DMS153 (cell line): ENCODE results near the gene C10orf71.

ENCODE experiments used
- DNase-seq: peaks from one replicate; lab custom pipeline; 2025; lab: John Stamatoyannopoulos, UW

The C10orf71 gene

GRCh38 chr10:49298983-49299815, at the start of gene C10orf71:
Gene C10orf71 (plus strand): TSS chr10:49299170. CDS start chr10:49322546, 23,376 bp downstream.
- no peak for DNase-seq

- no peak for DNase-seq
Measured at GRCh38 chr10:49252313-49253034, 46.5 kb upstream of the C10orf71 start.

GRCh38 chr10:49253340-49253906, 45.5 kb upstream of the C10orf71 start:
- no peak for DNase-seq

- DNase-seq, result no peak
Measured at GRCh38 chr10:49254150-49254549, 44.8 kb upstream of the C10orf71 start.

- no peak for DNase-seq
Measured at GRCh38 chr10:49254556-49255318, 44.2 kb upstream of the C10orf71 start.

- no peak for DNase-seq
Measured at GRCh38 chr10:49255883-49256282, 43.1 kb upstream of the C10orf71 start.

- no peak for DNase-seq
Measured at GRCh38 chr10:49257154-49257553, 41.8 kb upstream of the C10orf71 start.

GRCh38 chr10:49257626-49258349, 41.2 kb upstream of the C10orf71 start:
- no peak for DNase-seq

GRCh38 chr10:49258350-49258683, 40.7 kb upstream of the C10orf71 start:
- DNase-seq, result no peak

GRCh38 chr10:49260644-49261296, 38.2 kb upstream of the C10orf71 start:
- DNase-seq, result no peak

GRCh38 chr10:49263591-49263990, 35.4 kb upstream of the C10orf71 start:
- no peak for DNase-seq

GRCh38 chr10:49264177-49264677, 34.7 kb upstream of the C10orf71 start:
- DNase-seq, result no peak

GRCh38 chr10:49265885-49266284, 33.1 kb upstream of the C10orf71 start:
- no peak for DNase-seq

- no peak for DNase-seq
Measured at GRCh38 chr10:49268185-49268584, 30.8 kb upstream of the C10orf71 start.

GRCh38 chr10:49269523-49269922, 29.4 kb upstream of the C10orf71 start:
- DNase-seq, result no peak

- DNase-seq, result no peak
Measured at GRCh38 chr10:49270565-49270964, 28.4 kb upstream of the C10orf71 start.

GRCh38 chr10:49271346-49271745, 27.6 kb upstream of the C10orf71 start:
- no peak for DNase-seq

- no peak for DNase-seq
Measured at GRCh38 chr10:49272251-49273081, 26.5 kb upstream of the C10orf71 start.

GRCh38 chr10:49273082-49273465, 25.9 kb upstream of the C10orf71 start:
- no peak for DNase-seq

GRCh38 chr10:49273626-49274025, 25.3 kb upstream of the C10orf71 start:
- DNase-seq, result no peak
